Pons (tissue), 1 donor: ENCODE results near the gene C1QTNF12.

Experiments
- DNase-seq: peaks from one replicate; pipeline ENCODE4 v3.0.0-alpha.2; 2016; ENCODE audit warnings: low spot score

C1QTNF12 gene

DNA sequence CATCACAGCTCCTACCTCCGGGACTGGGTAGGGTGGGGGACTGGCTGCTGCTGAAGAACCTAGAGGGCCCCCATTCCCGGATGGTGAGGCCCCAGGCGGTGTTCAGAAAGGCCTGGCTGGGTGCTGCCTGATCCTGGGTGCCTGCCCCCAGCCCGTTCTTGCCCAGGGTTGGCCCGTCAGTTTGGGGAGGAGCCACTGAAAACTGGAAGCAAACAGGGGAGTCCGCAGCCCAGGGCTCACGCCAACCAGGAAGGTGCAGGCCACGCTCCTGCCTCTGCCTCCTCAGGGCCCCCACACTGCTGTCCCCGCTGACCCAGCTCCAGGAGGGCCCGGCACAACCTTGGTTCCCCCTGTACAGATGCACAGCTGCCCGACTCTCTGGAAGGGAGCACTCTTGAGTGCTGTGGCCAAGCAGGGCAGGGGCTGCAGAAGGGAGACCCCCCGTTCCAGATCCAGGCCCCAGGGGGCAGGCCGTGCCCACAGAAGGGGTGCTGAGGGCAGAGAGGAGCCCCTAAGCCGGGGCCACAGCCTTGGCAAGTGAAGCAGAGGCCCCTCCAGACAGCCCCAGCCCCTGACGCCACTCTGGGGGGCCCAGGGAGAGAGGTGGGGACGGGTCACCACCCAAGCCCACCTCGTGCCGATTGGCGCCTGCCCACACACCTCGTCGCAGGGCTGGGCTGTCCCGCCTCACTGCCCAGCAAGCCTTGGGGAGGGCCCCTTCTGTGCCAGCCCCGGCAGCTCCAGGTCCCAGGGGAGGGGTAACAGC, 5.5 kb downstream of the C1QTNF12 start:
- DNase-seq: no peak

DNA sequence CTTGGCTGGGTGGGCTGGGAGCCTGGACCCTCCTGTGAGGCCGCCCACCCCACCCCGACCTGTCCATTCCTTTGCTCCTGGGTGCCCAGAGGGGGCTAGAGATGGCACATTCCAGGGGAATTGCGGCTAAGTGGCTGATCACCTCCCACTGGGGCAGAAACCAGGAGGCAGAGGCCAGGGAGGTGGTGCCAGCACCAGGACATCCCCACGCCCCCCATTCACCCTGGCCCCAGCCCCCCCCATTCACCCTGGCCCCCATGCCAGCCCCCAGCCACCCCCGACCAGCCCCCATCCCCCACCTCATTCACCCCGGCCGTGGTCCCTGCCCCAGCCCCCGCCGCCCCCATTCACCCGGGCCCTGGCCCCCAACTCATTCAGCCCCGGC, 6.2 kb downstream of the C1QTNF12 start:
- DNase-seq: no peak

DNA sequence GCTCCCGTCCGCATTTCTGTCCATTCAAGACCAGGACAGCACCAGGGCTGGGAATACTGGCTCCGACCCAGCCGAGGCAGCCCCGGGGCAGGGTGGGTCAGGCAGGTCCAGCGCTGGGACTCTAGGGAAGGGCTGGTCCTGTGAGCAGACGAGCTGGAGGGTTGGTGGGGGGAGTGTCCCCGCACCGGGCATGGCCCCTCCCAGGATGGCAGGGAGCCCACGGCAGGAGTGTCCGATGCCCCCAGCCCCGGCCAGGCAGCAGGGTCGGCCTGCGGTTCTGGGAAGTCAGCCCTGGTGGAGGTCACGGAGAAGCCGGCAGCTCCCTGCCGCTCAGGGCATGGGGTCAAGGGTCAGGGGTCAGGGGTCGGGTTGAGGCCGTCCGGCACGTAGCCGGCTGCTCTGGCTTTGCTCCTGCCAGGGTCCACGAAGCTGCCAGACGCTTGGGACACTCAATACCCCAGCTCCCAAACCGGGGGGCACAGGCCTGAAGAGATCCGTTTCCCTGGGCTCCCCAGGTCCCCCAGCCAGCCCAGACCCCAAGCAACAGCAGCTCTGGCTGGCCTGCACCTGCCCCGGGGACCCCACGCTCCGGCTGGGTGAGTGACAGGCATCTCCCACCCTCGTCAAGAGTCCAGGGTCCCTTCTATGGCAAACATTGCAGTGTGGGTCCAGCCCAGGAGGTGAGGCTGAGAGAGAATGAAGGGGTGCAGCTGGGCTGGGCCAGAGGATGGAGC, 6.7 kb downstream of the C1QTNF12 start:
- no peak for DNase-seq

DNA sequence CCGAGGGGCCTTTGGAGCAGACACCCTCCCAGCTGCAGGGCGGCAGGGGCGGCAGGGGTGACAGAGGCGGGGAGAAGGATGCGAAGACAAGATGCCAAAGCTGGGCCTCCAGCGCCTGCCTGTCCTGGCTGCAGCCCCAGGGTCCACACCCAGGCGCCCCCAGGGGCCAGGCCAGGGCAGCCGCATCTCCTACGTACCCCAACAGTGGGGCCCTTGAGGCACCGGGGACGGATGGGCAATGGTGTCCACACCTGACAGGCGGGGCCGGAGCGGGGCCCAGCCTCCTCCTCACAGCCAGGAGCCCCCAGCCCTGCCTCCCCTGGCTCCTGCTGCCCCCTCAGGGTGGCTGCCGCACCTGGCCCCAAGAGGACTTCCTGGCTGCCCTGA, 7.3 kb downstream of the C1QTNF12 start:
- no peak for DNase-seq

DNA sequence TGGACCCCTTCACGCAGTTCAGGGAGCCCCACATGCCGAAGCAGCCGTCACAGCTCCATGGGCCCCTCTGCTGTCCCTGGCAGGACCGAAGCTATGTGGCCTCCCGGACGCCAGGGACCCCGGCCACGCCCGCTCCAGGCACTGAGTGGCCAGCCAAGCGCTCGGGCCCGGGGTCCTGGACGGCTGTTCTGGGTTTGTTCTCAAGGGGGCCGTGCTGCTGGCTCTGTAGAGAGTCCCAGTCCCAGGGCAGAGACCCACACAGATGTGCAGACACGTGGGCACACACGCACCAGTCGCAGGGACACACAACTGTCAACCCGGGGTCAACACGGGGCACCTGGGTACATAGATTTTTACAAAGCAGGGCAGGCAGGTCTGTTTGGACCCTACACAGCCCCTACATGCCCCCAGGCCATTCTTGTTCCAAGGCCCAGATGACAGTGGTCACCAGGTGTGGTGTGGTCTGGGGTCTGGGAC, 7.8 kb downstream of the C1QTNF12 start:
- no peak for DNase-seq

DNA sequence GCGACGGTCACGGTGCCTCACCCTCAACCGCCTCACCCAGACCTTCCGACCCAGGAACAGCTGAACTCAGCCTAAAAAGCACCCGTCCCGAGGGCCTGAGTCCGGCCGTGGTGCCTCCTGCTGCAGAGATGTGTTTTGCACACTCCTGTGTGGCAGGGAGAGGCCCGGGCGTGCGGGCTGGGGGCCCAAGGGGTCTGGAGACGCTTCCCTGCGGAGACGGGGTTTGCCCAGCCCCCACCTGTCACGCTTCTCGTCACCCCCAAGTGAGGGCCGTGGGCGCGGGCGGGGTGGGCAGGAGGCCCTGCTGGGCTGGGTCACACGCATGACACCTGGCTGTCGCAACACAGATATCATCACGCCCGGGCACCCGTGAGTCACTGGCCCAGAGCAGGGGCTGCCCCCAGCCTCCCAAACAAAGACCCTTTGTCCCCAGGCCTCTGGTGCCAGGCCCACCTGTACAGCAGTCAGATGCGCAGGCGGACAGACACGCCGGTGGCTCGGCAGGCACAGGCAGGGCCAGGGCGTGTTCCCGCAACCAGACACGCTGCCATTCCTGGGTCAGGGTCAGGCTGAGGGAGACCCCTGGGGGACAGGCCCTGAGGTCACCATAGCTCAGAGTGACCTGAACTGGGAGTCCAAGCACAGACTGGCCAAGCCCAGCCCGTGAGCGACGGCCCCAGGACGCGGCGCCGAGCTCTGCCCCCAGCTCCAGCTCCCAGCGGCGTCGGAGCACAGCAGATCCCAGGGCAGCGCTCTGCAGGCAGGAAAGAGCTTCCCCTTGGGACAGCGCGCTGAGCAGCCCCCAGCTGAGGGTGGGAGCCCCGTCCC, 8.4 kb downstream of the C1QTNF12 start:
- DNase-seq: no peak

DNA sequence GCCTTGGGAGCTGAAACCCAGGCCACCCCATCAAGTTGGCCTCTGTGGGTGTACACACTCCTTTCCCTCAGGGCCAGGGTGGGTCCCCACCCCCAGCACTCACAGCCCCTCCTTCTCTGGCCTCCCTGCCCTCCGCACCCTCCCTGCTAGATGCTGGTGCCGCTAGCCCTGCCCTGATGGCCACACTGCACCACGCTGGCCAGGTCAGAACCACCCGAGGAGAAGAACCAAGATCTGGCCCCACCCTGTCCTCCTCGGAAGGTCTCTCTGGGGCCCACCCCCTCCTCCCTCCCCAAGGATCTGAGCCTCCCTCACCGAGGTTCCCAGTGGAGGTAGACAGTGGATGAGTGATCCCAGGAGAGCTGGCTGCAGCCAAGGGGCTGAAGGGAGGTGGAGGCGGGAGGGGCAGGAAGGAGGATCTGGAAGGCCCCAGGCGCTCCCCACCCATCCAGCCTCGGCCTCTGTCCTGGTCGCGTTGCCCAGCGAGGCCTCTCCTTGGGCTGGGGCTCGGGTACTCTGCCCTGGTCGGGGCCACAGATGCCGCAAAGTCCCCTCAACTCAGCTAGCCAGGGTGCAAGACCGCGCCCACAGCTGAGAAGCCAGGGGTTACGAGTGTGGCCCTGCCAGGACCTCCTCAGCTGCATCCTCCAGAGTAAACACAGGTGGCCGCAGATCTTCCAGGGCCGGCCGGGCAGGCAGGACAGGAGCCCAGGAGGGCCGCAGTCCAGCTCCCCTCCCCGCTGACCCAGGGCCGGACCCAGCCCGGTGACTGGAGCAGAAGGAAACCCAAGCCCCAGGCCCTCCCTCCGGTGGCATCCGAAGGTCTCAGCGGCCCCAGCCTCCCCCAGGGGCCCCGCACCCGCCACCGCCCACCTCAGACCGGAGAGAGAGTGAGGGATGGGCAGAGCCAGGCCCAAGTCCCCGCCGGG, 9.3 kb downstream of the C1QTNF12 start:
- no peak for DNase-seq

DNA sequence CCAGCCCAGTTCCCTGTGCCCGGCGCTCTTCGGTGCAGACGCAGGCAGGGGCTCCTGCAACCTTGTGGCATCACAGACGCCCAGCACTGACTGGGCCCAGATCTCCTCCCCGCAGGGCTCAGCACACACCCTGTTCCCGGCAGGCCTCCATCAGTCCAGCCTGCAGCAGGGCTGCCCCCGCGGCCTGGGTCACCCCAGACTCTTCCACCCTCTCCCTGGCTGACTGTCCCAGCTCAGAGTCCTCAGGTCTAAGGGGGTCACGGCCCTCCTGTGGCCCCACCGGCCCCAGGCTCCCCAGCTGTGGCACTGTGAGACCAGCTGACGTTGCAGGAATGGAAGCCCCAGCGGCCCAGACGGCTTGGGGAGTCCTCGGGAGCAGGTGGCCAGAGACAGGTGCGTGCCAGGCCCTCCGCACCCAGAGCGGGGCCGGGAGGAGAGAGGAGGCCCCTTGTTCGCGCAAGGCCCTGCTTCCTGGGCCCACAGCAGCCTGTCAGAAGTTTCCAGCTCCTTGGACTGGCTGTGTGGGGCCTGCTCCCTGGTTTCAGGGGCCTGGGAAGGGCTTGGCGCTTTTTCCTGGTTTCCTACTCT, 10.3 kb downstream of the C1QTNF12 start:
- no peak for DNase-seq

DNA sequence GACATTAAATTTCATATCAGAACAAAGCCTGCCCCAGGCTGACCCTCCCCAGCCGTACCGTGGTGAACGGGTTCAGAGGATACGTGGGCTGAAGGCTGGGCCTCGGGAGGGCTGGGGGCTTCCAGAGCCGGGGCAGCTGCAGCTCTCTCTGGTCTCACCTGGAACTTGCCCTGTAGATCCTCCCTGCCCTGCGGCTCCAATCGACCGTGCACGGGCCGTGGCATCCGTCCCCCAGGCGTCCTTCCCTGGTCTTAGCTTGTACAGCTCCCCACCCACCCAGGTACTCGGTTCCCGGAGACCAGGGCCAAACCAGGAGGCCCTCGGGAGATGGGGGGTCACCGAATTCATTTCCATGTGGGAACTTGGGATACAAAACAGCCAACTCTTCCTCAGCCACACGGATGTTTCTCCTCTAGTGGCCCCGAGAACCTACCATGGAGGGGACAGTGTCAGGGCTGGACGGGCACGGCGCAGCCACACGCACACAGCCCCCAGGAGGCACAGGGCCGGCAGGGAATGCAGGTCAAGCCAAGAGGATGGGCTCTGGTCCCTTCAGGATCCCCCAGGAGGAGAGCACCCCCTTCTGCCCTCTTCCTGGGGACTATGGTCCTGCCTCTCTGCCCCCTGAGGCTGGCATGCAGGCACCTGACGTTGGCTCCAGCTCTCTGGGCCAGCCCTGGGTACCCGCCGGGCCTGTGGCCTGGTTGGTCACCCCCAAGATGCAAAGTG, 11.3 kb downstream of the C1QTNF12 start:
- no peak for DNase-seq

DNA sequence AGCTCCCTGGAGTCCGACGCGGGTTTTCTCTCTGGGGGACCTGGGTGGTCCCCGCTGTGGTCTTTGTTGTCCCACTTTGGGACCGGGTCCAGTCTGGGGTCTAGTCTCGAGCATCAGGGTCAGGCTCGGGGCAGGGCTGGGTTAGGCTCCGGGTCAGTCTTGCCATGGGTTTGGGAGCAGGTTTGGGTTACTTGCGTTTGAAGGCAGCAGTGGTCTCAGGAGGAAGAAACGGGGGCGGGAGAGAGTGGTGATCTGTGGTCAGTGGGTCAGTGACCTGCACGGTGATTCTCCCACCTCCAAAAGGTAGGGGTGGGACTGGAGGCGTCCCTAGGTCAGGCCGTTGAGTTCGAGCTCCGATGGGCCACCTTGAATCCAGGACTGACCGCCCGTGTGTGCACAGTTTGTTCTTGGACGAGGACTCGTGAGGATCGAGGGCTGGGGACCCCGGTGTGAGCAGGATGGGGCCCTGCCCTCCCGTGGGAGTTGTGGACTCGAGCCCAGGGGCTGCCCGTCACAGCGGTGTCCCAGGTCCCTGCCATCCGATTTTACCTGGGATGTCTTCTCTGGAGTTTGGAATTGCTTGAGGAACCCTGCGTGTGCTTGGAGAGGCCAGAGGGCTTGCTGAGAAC, 12.2 kb downstream of the C1QTNF12 start:
- DNase-seq: no peak

DNA sequence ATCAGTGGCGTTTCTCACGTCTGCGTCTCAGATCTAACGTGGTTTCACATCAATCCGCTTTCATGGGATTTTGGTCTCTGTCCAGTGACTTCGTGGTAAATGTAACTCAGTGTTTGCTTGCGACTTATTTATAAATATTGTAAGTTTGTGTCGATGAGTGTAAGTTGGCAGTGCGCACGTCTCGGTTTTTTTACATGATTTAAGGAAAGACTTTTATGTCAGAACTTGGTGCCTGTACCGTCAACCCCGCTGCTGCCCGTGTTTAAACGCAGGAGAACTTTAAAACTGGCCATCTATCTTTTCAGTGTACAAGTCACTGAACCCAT, 13.0 kb downstream of the C1QTNF12 start:
- no peak for DNase-seq

DNA sequence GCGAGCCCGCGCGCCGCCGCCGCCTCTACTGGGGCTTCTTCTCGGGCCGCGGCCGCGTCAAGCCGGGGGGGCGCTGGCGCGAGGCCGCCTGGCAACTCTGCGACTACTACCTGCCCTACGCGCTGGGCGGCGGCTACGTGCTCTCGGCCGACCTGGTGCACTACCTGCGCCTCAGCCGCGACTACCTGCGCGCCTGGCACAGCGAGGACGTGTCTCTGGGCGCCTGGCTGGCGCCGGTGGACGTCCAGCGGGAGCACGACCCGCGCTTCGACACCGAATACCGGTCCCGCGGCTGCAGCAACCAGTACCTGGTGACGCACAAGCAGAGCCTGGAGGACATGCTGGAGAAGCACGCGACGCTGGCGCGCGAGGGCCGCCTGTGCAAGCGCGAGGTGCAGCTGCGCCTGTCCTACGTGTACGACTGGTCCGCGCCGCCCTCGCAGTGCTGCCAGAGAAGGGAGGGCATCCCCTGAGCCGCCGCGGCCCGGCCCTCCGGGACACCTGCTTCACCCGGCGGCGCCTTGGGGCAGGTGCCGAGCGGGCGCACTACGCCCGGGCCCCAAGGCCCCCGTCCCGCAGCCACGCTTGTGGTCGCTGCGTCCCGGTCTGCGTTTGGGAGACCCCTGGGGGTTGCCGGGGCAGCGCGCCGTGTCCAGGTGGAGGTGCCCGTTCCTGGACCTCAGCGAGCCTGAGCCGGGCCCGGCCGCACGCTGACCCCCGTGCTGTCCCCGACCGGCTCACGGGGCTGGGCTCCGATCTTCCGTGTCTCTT, 13.5 kb downstream of the C1QTNF12 start:
- DNase-seq: no peak

DNA sequence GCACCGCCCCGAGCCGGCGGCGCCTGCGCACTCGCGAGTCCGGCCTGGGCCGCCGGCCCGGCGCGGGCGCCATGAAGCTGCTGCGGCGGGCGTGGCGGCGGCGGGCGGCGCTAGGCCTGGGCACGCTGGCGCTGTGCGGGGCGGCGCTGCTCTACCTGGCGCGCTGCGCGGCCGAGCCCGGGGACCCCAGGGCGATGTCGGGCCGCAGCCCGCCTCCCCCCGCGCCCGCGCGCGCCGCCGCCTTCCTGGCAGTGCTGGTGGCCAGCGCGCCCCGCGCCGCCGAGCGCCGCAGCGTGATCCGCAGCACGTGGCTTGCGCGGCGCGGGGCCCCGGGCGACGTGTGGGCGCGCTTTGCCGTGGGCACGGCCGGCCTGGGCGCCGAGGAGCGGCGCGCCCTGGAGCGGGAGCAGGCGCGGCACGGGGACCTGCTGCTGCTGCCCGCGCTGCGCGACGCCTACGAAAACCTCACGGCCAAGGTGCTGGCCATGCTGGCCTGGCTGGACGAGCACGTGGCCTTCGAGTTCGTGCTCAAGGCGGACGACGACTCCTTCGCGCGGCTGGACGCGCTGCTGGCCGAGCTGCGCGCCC, 14.2 kb downstream of the C1QTNF12 start, which contains the start of gene B3GALT6:
Gene B3GALT6 (plus strand): TSS at position 30 of the 588 bp plus-strand sequence. CDS start 42 bp downstream, at position 72.
- no peak for DNase-seq

DNA sequence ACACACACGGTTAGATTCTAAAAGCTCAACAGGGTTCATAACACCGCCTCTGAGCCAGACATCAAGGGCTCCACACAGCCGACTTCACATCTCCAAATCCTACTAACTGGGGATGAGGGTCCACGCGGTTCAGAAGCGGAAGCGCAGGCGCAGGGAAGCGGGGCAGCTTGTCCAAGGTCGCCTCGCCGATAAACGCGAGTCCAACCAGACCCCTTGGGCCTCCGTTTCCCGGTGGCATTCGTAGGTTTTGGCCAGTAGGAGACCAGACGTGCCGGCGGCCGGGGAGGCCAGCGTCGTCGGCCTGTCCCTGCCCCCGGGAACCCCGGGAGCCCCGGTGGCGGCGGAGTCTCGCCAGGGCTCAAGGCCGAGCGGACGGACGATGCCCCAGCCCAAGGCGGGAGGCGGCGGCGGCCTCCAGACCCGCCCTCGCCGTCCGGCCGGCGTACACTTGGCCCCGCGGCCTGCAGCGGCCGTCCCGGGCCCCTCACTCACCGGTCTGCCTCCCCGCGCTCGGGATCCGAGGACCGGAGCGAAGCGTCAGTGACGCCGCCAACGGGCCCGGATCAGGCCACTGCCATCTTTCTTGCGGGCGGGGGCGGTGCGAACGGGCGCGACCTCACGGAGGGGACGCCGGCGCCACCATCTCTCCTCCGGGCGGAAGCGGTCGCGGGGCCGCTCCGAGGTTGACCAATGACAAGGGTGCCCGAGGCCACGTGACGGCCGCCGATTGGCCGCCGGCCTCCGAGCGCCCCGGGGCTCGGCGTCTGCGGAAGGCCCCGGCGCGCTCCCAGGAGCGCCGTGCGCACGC, 14.9 kb downstream of the C1QTNF12 start, which contains the start of gene SDF4:
Gene SDF4 (minus strand): TSS at position 602 of the 808 bp plus-strand sequence. CDS start 3,229 bp downstream, outside the sequence.
- DNase-seq: peak; percentile 92

DNA sequence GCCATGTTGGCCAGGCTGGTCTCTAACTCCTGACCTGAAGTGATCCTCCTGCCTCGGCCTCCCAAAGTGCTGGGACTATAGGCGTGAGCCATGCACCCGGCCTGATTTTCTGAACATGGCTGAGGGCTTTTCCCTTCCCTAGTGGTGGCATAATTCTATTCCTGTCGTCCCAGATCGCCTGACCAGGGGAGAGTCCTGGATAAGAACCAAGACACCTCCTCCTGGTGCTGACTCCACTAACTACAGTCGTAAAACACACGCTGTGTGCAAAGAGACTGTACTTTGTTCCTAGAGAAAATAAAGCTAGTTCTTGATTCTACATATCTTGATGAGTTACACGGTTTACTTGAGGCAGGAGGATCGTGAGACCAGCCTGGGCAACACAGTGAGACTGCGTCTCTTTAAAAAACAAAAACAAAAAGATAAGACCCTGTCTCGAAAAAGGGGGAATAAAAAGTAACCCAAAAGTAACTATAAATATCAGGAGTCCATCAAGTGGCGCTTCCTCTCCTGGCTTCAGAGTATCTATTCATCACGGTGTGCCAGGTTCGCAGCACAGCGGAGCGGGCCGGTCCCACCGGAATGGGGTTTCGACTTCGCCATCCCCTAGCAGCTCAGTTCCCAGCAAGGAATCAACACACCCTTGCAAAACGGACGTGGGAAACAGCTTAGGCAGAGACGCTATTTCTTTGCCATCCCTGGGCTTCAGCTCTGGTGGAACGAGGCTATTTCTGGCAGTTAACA, 15.7 kb downstream of the C1QTNF12 start:
- DNase-seq: no peak

DNA sequence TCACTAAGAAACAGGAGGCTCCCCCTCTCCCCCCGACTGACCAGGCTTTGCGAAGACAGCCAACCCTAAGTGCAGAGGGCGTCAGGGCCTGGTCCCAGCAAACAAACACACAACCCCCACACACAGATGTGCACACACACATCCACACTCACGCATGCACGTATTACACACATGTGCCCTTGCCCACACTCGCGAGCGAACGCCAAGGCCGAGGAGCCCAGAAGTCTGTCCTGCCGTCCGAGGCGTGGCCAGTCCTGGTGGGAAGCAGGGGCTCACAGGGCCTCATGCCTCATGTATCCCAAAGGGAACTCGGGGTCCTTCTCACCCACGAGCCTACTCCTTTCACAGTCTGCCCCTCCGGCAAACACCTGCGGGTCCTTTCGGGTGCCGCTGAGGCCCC, 16.8 kb downstream of the C1QTNF12 start:
- no peak for DNase-seq
